Activated CD8-positive, alpha-beta memory T cell treated with anti-CD3 and anti-CD28 coated beads, Interleukin-2, amount 50 U/mL, for 48 hours (primary cell): Measurements from ENCODE around the gene MAK.
"Not testable (repeated sequence)": the region's sequence is repeated elsewhere in the genome, so short reads cannot be mapped to it uniquely, and the experiment has no call there.

ENCODE experiments used
- DNase-seq: peaks from one replicate; pipeline ENCODE4 v3.0.0-alpha.2; 2020

Gene MAK

GRCh38 chr6:10771371-10771894 lies 66.9 kb downstream of the MAK start:
- no peak for DNase-seq

GRCh38 chr6:10769419-10769818 lies 68.9 kb downstream of the MAK start:
- no peak for DNase-seq

GRCh38 chr6:10763006-10763405 lies 75.3 kb downstream of the MAK start:
- DNase-seq = no peak

- no peak for DNase-seq
Observed at GRCh38 chr6:10759884-10760329, 78.4 kb downstream of the MAK start.

GRCh38 chr6:10759312-10759839 lies 79.0 kb downstream of the MAK start:
- no peak for DNase-seq

- DNase-seq = no peak
Observed at GRCh38 chr6:10756085-10756484, 82.3 kb downstream of the MAK start.

- DNase-seq = not testable (repeated sequence)
Observed at GRCh38 chr6:10751757-10752156, 86.6 kb downstream of the MAK start.

- not testable (repeated sequence) for DNase-seq
Observed at GRCh38 chr6:10750568-10750967, 87.8 kb downstream of the MAK start.

GRCh38 chr6:10749734-10750133 lies 88.6 kb downstream of the MAK start:
- no peak for DNase-seq

- peak; percentile 99 for DNase-seq
Observed at GRCh38 chr6:10747251-10747972, 90.9 kb downstream of the MAK start, which contains the start of gene TMEM14B. TSS of gene TMEM14B (plus strand) at chr6:10747805. CDS start at chr6:10749246, 1,441 bp downstream.

- no peak for DNase-seq
Observed at GRCh38 chr6:10746915-10747250, 91.5 kb downstream of the MAK start.

GRCh38 chr6:10745116-10745515 lies 93.2 kb downstream of the MAK start:
- no peak for DNase-seq

GRCh38 chr6:10743515-10743914 lies 94.8 kb downstream of the MAK start:
- no peak for DNase-seq

- DNase-seq = no peak
Observed at GRCh38 chr6:10742251-10742650, 96.1 kb downstream of the MAK start.

GRCh38 chr6:10741643-10742042 lies 96.7 kb downstream of the MAK start:
- not testable (repeated sequence) for DNase-seq

- no peak for DNase-seq
Observed at GRCh38 chr6:10740061-10740460, 98.3 kb downstream of the MAK start.

GRCh38 chr6:10736731-10737130 lies 101.6 kb downstream of the MAK start:
- DNase-seq = no peak

GRCh38 chr6:10733863-10734262 lies 104.5 kb downstream of the MAK start:
- DNase-seq = no peak

GRCh38 chr6:10733151-10733715 lies 105.1 kb downstream of the MAK start:
- peak; percentile 25 for DNase-seq

- no peak for DNase-seq
Observed at GRCh38 chr6:10730254-10730653, 108.1 kb downstream of the MAK start.

GRCh38 chr6:10725716-10726115 lies 112.6 kb downstream of the MAK start:
- DNase-seq = no peak

GRCh38 chr6:10725044-10725443 lies 113.3 kb downstream of the MAK start:
- no peak for DNase-seq

GRCh38 chr6:10723567-10723881 lies 114.8 kb downstream of the MAK start:
- DNase-seq = no peak

- peak; percentile 94 for DNase-seq
Observed at GRCh38 chr6:10722820-10723566, 115.3 kb downstream of the MAK start, which contains the start of gene TMEM14C. TSS of gene TMEM14C (plus strand) at chr6:10723070. CDS start at chr6:10724614, 1,544 bp downstream.
